A549 (cell line): ENCODE measurements around the gene RCN2. TPM values are rescaled to one million over a fixed set of nuclear protein-coding genes. Genes with fewer than 3 reads are reported as not detected.

Experiments used
- ATAC-seq, 2 experiments: fragments of 200-7000 bp in 1 of 2; fragments of >200 bp in 1 of 2; cut with Nextera tagmentation in 1 of 2; cut with Tn5 transposase in 1 of 2; 3 replicates each; pipeline versions ENCODE4 v1.8.0 to v1.9.1; 2018 to 2020; ENCODE audit warnings: mild to moderate bottlenecking in 1 of 2, moderate library complexity in 1 of 2
- CTCF ChIA-PET: fragments of 300-600 bp; sonication (Branson Sonifier 250); formaldehyde crosslinking; extraction: SDS; loops from one replicate; lab custom pipeline; 2021; ENCODE audit warnings: antibody characterized with exemption, inconsistent platforms; lab: Yijun Ruan, JAX
- POLR2A ChIA-PET: fragments of 350-600 bp; formaldehyde crosslinking; extraction: SDS; loops from one replicate; lab custom pipeline; 2021; ENCODE audit warnings: antibody characterized with exemption, inconsistent platforms; lab: Yijun Ruan, JAX
- DNase-seq, 2 experiments: peaks; one replicate each; pipeline versions ENCODE4 v3.0.0 to v3.0.0-alpha.2; 2011 to 2016; ENCODE audit warnings: low read depth in 1 of 2, low spot score in 1 of 2
- FAIRE-seq: peaks from 2 replicates; lab custom pipeline; 2011; peaks lifted over from hg19 to GRCh38; lab: Jason Lieb, UNC
- H3K27ac ChIP-seq, 2 experiments: fragments of >200 bp; sonication (Bioruptor Twin); formaldehyde crosslinking; 3 replicates each; pipeline ENCODE4 v1.5.1; 2016 to 2017
- H3K4me1 ChIP-seq: fragments of >200 bp; sonication (Bioruptor Twin); formaldehyde crosslinking; 3 replicates; pipeline ENCODE4 v1.6.1; 2016
- H3K4me2 ChIP-seq: fragments of >200 bp; sonication (Bioruptor Twin); formaldehyde crosslinking; 3 replicates; pipeline ENCODE4 v1.6.1; 2016
- H3K4me3 ChIP-seq: fragments of >200 bp; sonication (Bioruptor Twin); formaldehyde crosslinking; 3 replicates; pipeline ENCODE4 v1.5.1; 2016
- H3K9me3 ChIP-seq: fragments of >200 bp; sonication (Bioruptor Twin); formaldehyde crosslinking; 3 replicates; pipeline ENCODE4 v1.6.1; 2016
- ATOH8 ChIP-seq: fragments of 250-450 bp; sonication (Bioruptor Pico); IDR thresholded peaks from 2 replicates; pipeline ENCODE4 v1.5.0; 2020; ENCODE audit warnings: low read depth, mild to moderate bottlenecking, moderate library complexity
- BCL3 ChIP-seq: fragments of >200 bp; sonication (Bioruptor Twin); formaldehyde crosslinking; IDR thresholded peaks from 3 replicates; pipeline ENCODE4 v1.6.1; 2016
- EHMT2 ChIP-seq: fragments of 200-600 bp; sonication (generic); IDR thresholded peaks from 2 replicates; pipeline ENCODE4 v1.6.1; 2016; ENCODE audit warnings: antibody characterized with exemption, low read depth, mild to moderate bottlenecking, moderate library complexity
- ELK1 ChIP-seq: fragments of 150-350 bp; IDR thresholded peaks from 2 replicates; pipeline ENCODE4 v1.6.1; 2014; ENCODE audit warnings: low read depth, mild to moderate bottlenecking, low read length
- FOSL2 ChIP-seq, 2 experiments: fragments of 450-650 bp in 1 of 2; fragments of >200 bp in 1 of 2; sonication (Bioruptor Twin) in 1 of 2; formaldehyde crosslinking; IDR thresholded peaks; 2 replicates each; pipeline versions ENCODE4 v1.5.0 to v1.6.1; 2016 to 2020; ENCODE audit warnings: mild to moderate bottlenecking in 1 of 2, moderate library complexity in 1 of 2
- HMGXB4 ChIP-seq: fragments of 250-450 bp; sonication (Bioruptor Pico); IDR thresholded peaks from 2 replicates; pipeline ENCODE4 v1.5.0; 2021; ENCODE audit warnings: mild to moderate bottlenecking, moderate library complexity, borderline replicate concordance
- JUN ChIP-seq, 2 experiments: fragments of >200 bp; sonication (Bioruptor Twin); formaldehyde crosslinking; IDR thresholded peaks; 2 replicates in 1 of 2; 3 replicates in 1 of 2; pipeline ENCODE4 v1.6.1; 2016 to 2017
- JUNB ChIP-seq: fragments of >200 bp; sonication (Bioruptor Twin); formaldehyde crosslinking; IDR thresholded peaks from 2 replicates; pipeline ENCODE4 v1.6.1; 2016
- MAZ ChIP-seq: fragments of 150-350 bp; IDR thresholded peaks from 2 replicates; pipeline ENCODE4 v1.6.1; 2014; ENCODE audit warnings: antibody characterized with exemption, low read depth, low read length, borderline replicate concordance
- NFE2L2 ChIP-seq: fragments of 150-350 bp; conservative IDR thresholded peaks from 2 replicates; pipeline ENCODE4 v1.6.1; 2014; ENCODE audit warnings: low read length
- NPAS2 ChIP-seq: fragments of 250-450 bp; sonication (Bioruptor Pico); IDR thresholded peaks from 2 replicates; pipeline ENCODE4 v1.8.0; 2022; ENCODE audit warnings: mild to moderate bottlenecking, moderate library complexity, borderline replicate concordance
- REST ChIP-seq: fragments of 200-600 bp; sonication (generic); IDR thresholded peaks from 2 replicates; pipeline ENCODE4 v1.6.1; 2016; ENCODE audit warnings: antibody characterized with exemption, mild to moderate bottlenecking, moderate library complexity
- RNF2 ChIP-seq: fragments of 200-600 bp; sonication (generic); IDR thresholded peaks from 2 replicates; pipeline ENCODE4 v1.6.1; 2016; ENCODE audit warnings: low read depth, mild to moderate bottlenecking, antibody characterized with exemption, moderate library complexity, borderline replicate concordance
- SREBF2 ChIP-seq: fragments of 450-650 bp; IDR thresholded peaks from 2 replicates; pipeline ENCODE4 v1.6.1; 2014; ENCODE audit warnings: mild to moderate bottlenecking, moderate library complexity
- ZC3H11A ChIP-seq: fragments of 450-650 bp; IDR thresholded peaks from 2 replicates; pipeline ENCODE4 v1.6.1; 2014; ENCODE audit warnings: antibody characterized with exemption, mild to moderate bottlenecking
- WGBS: methylation state at CpG from one replicate; pipeline ENCODE4 v1.1.6; 2017; ENCODE audit errors: missing lambda C conversion rate; 5-methylcytosine and 5-hydroxymethylcytosine counted together
- polyA plus RNA-seq, 4 experiments: library from polyadenylated mRNA; depleted of rRNA in 3 of 4; stranded (reverse); fragments of >200 nt; fragmentation: RNase III in 1 of 4; extraction: RNeasy Plus Mini Kit Qiagen cat#74134 plus additional on column Dnase treatment in 1 of 4; gene quantifications; 2 replicates in 3 of 4; 3 replicates in 1 of 4; pipeline ENCODE4 v1.2.3, GENCODE V29; 2011 to 2017

The RCN2 gene
- polyA plus RNA-seq, 2 of the 4 experiments (the other 2 are of a cell fraction), result 81.3 to 152 TPM

GRCh38 chr15:76976141-76976540, 44.6 kb downstream of the RCN2 start (continued):
- no peak for TF ChIP-seq FOSL2 (IDR thresholded peaks at IDR 0.05)
- TF ChIP-seq FOSL2 (CRISPR knock-in tag; IDR thresholded peaks at IDR 0.05), result no peak
- TF ChIP-seq NPAS2 (CRISPR knock-in tag), result no peak
- TF ChIP-seq JUNB, result no peak

- Histone ChIP-seq H3K9me3 (0 out of 3 replicates have a peak, but pooled peaks cover 16% of the 10 kb centered on the region), H3K27ac (no peak overlapping the region), H3K4me3 (no peak overlapping the region), H3K4me1 (no peaks in the 10 kb centered on the region), H3K4me2 (no peak overlapping the region)
- DNase-seq, result no peak
- WGBS, result 67% methylated on average over 4 of the region's 5 CpGs
- POLR2A ChIA-PET, result no interaction called here
- 0 out of 6 replicates have a peak, but pooled peaks of 1 of the 2 experiments have one; percentile 9 for ATAC-seq
- no peak for FAIRE-seq
- TF ChIP-seq RNF2 (no peak), MAZ (no peak), EHMT2 (no peak), REST (no peak), ATOH8 (CRISPR knock-in tag) (no peak), ZC3H11A (no peak)
- CTCF ChIA-PET, result interaction anchor here (1.6 to 1.9 kb wide), 2 partner anchors 23 to 47 kb away, joined by 5 read pairs; no protein-coding TSS in a partner anchor
These were observed 45.2 kb downstream of the RCN2 start for GRCh38 chr15:76976572-76977270.

GRCh38 chr15:76978522-76979330, 47.2 kb downstream of the RCN2 start:
- 59% methylated on average over 15 of the region's 18 CpGs for WGBS
- no peak for ATAC-seq
- no peak overlapping the region for H3K4me2 ChIP-seq
- TF ChIP-seq BCL3, result no peak
- no peak for TF ChIP-seq HMGXB4 (CRISPR knock-in tag)
- TF ChIP-seq SREBF2, result no peak
- TF ChIP-seq JUN (IDR thresholded peaks at IDR 0.05), result no peak
- TF ChIP-seq RNF2, result no peak
- no peak for TF ChIP-seq ELK1
- TF ChIP-seq NFE2L2, result no peak
- TF ChIP-seq, all 56 proteins: peak for 0
- DNase-seq, result no peak
- Histone ChIP-seq H3K9me3 (0 out of 3 replicates have a peak, but pooled peaks cover 16% of the 10 kb centered on the region), H3K27ac (no peak overlapping the region), H3K4me3 (no peak overlapping the region), H3K4me1 (no peaks in the 10 kb centered on the region)
- CTCF ChIA-PET, result interaction anchor here (1.3 to 2.2 kb wide), 3 partner anchors 7 to 47 kb away, joined by 3 to 7 read pairs (median 6); no protein-coding TSS in a partner anchor
- no peak for FAIRE-seq
- POLR2A ChIA-PET, result interaction anchor here (0.7 kb wide), 1 partner anchor 17 kb away, joined by 6 read pairs; no protein-coding TSS in a partner anchor
